Measurements from ENCODE around the gene BPIFB4. TPM values are rescaled to one million over a fixed set of nuclear protein-coding genes. Genes with fewer than 3 reads are reported as not detected.
A peak's percentile ranks its signal among the peaks of the same experiment; 100 is the strongest.

The BPIFB4 gene
- total and polyA plus RNA-seq, 9 of the 15 experiments (the other 6 are each of a cell fraction or from before 2014, with no cell fraction given) = not detected

DNA sequence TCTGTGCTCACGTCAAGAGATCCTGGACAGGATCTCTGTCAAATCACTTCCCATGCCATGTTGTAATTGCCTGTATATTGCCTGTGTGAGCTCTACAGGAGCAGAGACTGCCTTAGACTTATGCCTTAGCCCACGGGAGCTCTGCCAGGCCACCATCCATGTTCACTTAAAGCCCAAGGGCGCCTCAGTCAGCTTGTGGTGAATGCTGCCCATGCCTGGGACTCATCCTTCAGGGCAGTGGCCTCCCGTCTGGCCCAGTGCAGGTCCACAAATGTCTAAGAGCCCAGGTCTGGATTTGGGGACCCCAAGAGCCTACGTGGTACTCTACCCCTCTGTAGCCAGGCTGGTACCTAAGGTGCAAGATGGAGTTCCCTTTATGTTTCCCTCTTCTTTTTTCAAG is 66.1 kb downstream of the BPIFB4 start:
- 0% methylated on average over 5 of the region's 5 CpGs for WGBS (ENCODE audit: insufficient coverage, low coverage, missing lambda C conversion rate)
- Histone ChIP-seq H3K4me3 (no peak overlapping the region), H3K36me3 (ENCODE audit: control insufficient read depth, insufficient read depth, low read length) (no peaks in the 10 kb centered on the region), H3K27ac (ENCODE audit: extremely low read depth, low read depth, low read length) (no peak overlapping the region), H3K9ac (ENCODE audit: insufficient read depth in 1 of 2, low read depth in 2 of 2, low read length in 2 of 2) (no peak overlapping the region), H3K4me2 (ENCODE audit: insufficient read depth, low read length) (no peak overlapping the region), H3K79me2 (ENCODE audit: control insufficient read depth, insufficient read depth, low read length) (no peaks in the 10 kb centered on the region), H4K20me1 (replicated peaks; ENCODE audit: control insufficient read depth, insufficient read depth, low read length) (no peaks in the 10 kb centered on the region), H3K9me1 (ENCODE audit: control insufficient read depth, insufficient read depth, low read length) (no peaks in the 10 kb centered on the region), H3K4me1 (replicated peaks in 1 of 2; ENCODE audit: control insufficient read depth in 2 of 2, insufficient read depth in 2 of 2, low read length in 2 of 2) (no peaks in the 10 kb centered on the region), H3K27me3 (ENCODE audit: control insufficient read depth in 2 of 2, insufficient read depth in 2 of 2, low read length in 2 of 2) (peaks cover 0 to 9% of the 10 kb centered on the region in 2 experiments; a peak in 1 of 5 replicates), H2AFZ (ENCODE audit: low read depth, low read length) (no peak overlapping the region), H3K9me3 (replicated peaks; ENCODE audit: control insufficient read depth, insufficient read depth, low read depth, low read length) (no peaks in the 10 kb centered on the region)
- ChIA-PET CTCF (ENCODE audit: low intra/inter-chr PET ratio) (no interaction called here), POLR2A (no interaction called here)
- in situ Hi-C loops (cut with MboI) (no loop called here), intact Hi-C loops (cut with micrococcal nuclease) (no loop called here)
- no TSS peak for BruUV-seq (replicated peaks)
- no peak for FAIRE-seq
- no peak for ATAC-seq
- DNase-seq (ENCODE audit: extremely low read depth in 1 of 4, low spot score in 3 of 4) = no peak
- TF ChIP-seq NRF1 (conservative IDR thresholded peaks at IDR 0.05 in 1 of 2, IDR thresholded peaks at IDR 0.05 in 1 of 2) = no peak
- TF ChIP-seq LCOR (CRISPR knock-in tag; IDR thresholded peaks at IDR 0.05) = no peak
- no peak for TF ChIP-seq FOXP1 (CRISPR knock-in tag; IDR thresholded peaks at IDR 0.05)
- no peak for TF ChIP-seq POLR2B (IDR thresholded peaks at IDR 0.05; ENCODE audit: low read depth, partially characterized antibody)
- no peak for TF ChIP-seq SRSF9 (IDR thresholded peaks at IDR 0.05; ENCODE audit: borderline replicate concordance, low read depth, low read length)
- TF ChIP-seq C11orf30 (IDR thresholded peaks at IDR 0.05; ENCODE audit: low read depth) = no peak

DNA sequence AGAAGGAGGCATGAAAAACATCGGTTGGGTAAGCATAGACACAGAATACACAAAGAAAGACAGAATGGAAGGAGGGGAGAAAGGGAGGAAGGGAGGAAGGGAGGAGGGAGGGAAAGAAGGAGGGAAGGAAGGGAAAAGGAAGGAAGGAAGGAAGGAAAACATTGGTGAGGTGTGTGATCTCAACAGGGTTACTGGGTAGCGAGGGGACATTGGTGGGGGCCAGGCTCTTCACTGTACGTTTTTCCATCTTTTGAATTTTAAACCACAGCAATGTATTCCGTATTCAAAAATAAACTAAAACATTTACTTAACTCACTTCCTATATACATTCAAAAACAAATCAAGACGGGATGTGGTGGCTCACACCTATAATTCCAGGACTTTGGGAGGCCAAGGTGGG is 67.9 kb downstream of the BPIFB4 start:
- H3K4me2 ChIP-seq (ENCODE audit: insufficient read depth, low read length) = no peak overlapping the region
- H3K9me1 ChIP-seq (ENCODE audit: control insufficient read depth, insufficient read depth, low read length) = no peaks in the 10 kb centered on the region
- BruUV-seq (replicated peaks) = no TSS peak
- no peak overlapping the region for H3K4me3 ChIP-seq
- POLR2A ChIA-PET = no interaction called here
- H3K9me3 ChIP-seq (replicated peaks; ENCODE audit: control insufficient read depth, insufficient read depth, low read depth, low read length) = no peaks in the 10 kb centered on the region
- in situ Hi-C loops (cut with MboI) (no loop called here), intact Hi-C loops (cut with micrococcal nuclease) (no loop called here)
- FAIRE-seq (no peak), DNase-seq (ENCODE audit: extremely low read depth in 1 of 4, low spot score in 3 of 4) (no peak), ATAC-seq (no peak)
- WGBS (ENCODE audit: insufficient coverage, low coverage, missing lambda C conversion rate) = 0% methylated on average over 5 of the region's 5 CpGs
- H3K36me3 ChIP-seq (ENCODE audit: control insufficient read depth, insufficient read depth, low read length) = no peaks in the 10 kb centered on the region
- peaks cover 0 to 9% of the 10 kb centered on the region in 2 experiments; a peak in 1 of 5 replicates for H3K27me3 ChIP-seq (ENCODE audit: control insufficient read depth in 2 of 2, insufficient read depth in 2 of 2, low read length in 2 of 2)
- H3K79me2 ChIP-seq (ENCODE audit: control insufficient read depth, insufficient read depth, low read length) = no peaks in the 10 kb centered on the region
- H3K27ac ChIP-seq (ENCODE audit: extremely low read depth, low read depth, low read length) = no peak overlapping the region
- no peaks in the 10 kb centered on the region for H4K20me1 ChIP-seq (replicated peaks; ENCODE audit: control insufficient read depth, insufficient read depth, low read length)
- H3K4me1 ChIP-seq (replicated peaks in 1 of 2; ENCODE audit: control insufficient read depth in 2 of 2, insufficient read depth in 2 of 2, low read length in 2 of 2) = no peaks in the 10 kb centered on the region
- no peak overlapping the region for H2AFZ ChIP-seq (ENCODE audit: low read depth, low read length)
- no peak overlapping the region for H3K9ac ChIP-seq (ENCODE audit: insufficient read depth in 1 of 2, low read depth in 2 of 2, low read length in 2 of 2)
- CTCF ChIA-PET (ENCODE audit: low intra/inter-chr PET ratio) = no interaction called here
- TF ChIP-seq HMG20B (CRISPR knock-in tag; IDR thresholded peaks at IDR 0.05) = no peak
- TF ChIP-seq PCBP2 (IDR thresholded peaks at IDR 0.05; ENCODE audit: low read depth, low read length, poor library complexity, severe bottlenecking) = peak; percentile 85
- no peak for TF ChIP-seq IFI16 (CRISPR knock-in tag; IDR thresholded peaks at IDR 0.05)
- TF ChIP-seq HDAC6 (IDR thresholded peaks at IDR 0.05; ENCODE audit: low read depth, low read length) = no peak
- TF ChIP-seq HNRNPK (IDR thresholded peaks at IDR 0.05; ENCODE audit: low read depth, low read length, poor library complexity, severe bottlenecking) = peak; percentile 75
- TF ChIP-seq SIRT6 (IDR thresholded peaks at IDR 0.05; ENCODE audit: low read depth, low read length) = no peak

Data from K562 (cell line).